T-helper 1 cell treated with Interleukin-12 subunit alpha and Interleukin-12 subunit beta and Interleukin-4 antibody, amounts not matched to agents 30 μg/mL and 1 μg/mL, for 36 hours (primary cell): ENCODE results near the gene RPTOR.

ENCODE experiments used
- H3K27ac Mint-ChIP-seq: one replicate; pipeline ENCODE4 v1.8.0; 2021; ENCODE audit warnings: mild to moderate bottlenecking, mixed read lengths
- H3K27me3 Mint-ChIP-seq: one replicate; pipeline ENCODE4 v1.8.0; 2021; ENCODE audit warnings: low read depth, mixed read lengths
- H3K36me3 Mint-ChIP-seq: one replicate; pipeline ENCODE4 v1.8.0; 2021; ENCODE audit warnings: low read depth, mixed read lengths
- H3K4me1 Mint-ChIP-seq: one replicate; pipeline ENCODE4 v1.8.0; 2021; ENCODE audit warnings: low read depth, mixed read lengths
- H3K4me3 Mint-ChIP-seq: one replicate; pipeline ENCODE4 v1.8.0; 2021; ENCODE audit warnings: mild to moderate bottlenecking, moderate library complexity, mixed read lengths
- H3K9me3 Mint-ChIP-seq: one replicate; pipeline ENCODE4 v1.8.0; 2021; ENCODE audit warnings: mixed read lengths

Gene RPTOR

GRCh38 chr17:80673152-80673920 is 128.7 kb downstream of the RPTOR start:
- peak overlapping the region; percentile 91 for H3K27ac Mint-ChIP-seq
- no peaks in the 10 kb centered on the region for H3K27me3 Mint-ChIP-seq
- H3K9me3 Mint-ChIP-seq = no peaks in the 10 kb centered on the region
- H3K4me3 Mint-ChIP-seq = peak overlapping the region; percentile 77
- peaks cover 37% of the 10 kb centered on the region for H3K36me3 Mint-ChIP-seq
- H3K4me1 Mint-ChIP-seq = peaks cover 73% of the 10 kb centered on the region

- H3K4me1 Mint-ChIP-seq = peaks cover 74% of the 10 kb centered on the region
- H3K27me3 Mint-ChIP-seq = no peaks in the 10 kb centered on the region
- no peak overlapping the region for H3K4me3 Mint-ChIP-seq
- H3K27ac Mint-ChIP-seq = peak overlapping the region; percentile 74
- no peaks in the 10 kb centered on the region for H3K9me3 Mint-ChIP-seq
- peaks cover 27% of the 10 kb centered on the region for H3K36me3 Mint-ChIP-seq
These were observed 130.9 kb downstream of the RPTOR start for GRCh38 chr17:80675438-80676095.

- Mint-ChIP-seq H3K27ac (peak overlapping the region; percentile 74), H3K4me3 (no peak overlapping the region), H3K36me3 (peaks cover 22% of the 10 kb centered on the region)
These were observed 131.4 kb downstream of the RPTOR start for GRCh38 chr17:80676096-80676466.

GRCh38 chr17:80676564-80676963 is 131.9 kb downstream of the RPTOR start:
- H3K27me3 Mint-ChIP-seq = no peaks in the 10 kb centered on the region
- H3K4me3 Mint-ChIP-seq = no peak overlapping the region
- no peak overlapping the region for H3K27ac Mint-ChIP-seq
- no peaks in the 10 kb centered on the region for H3K9me3 Mint-ChIP-seq
- peaks cover 18% of the 10 kb centered on the region for H3K36me3 Mint-ChIP-seq
- H3K4me1 Mint-ChIP-seq = peaks cover 64% of the 10 kb centered on the region

More at GRCh38 chr17:80676096-80676466, 131.4 kb downstream of the RPTOR start:
- Mint-ChIP-seq H3K4me1 (peaks cover 68% of the 10 kb centered on the region), H3K9me3 (no peaks in the 10 kb centered on the region), H3K27me3 (no peaks in the 10 kb centered on the region)

GRCh38 chr17:80677214-80677756 is 132.6 kb downstream of the RPTOR start:
- H3K9me3 Mint-ChIP-seq = no peaks in the 10 kb centered on the region
- H3K4me1 Mint-ChIP-seq = peaks cover 62% of the 10 kb centered on the region
- H3K27ac Mint-ChIP-seq = peak overlapping the region; percentile 95
- no peaks in the 10 kb centered on the region for H3K27me3 Mint-ChIP-seq
- H3K36me3 Mint-ChIP-seq = peaks cover 20% of the 10 kb centered on the region
- peak overlapping the region; percentile 51 for H3K4me3 Mint-ChIP-seq

GRCh38 chr17:80679816-80680215 is 135.2 kb downstream of the RPTOR start:
- peak overlapping the region; percentile 67 for H3K4me3 Mint-ChIP-seq
- H3K27ac Mint-ChIP-seq = peak overlapping the region; percentile 95
- peaks cover 21% of the 10 kb centered on the region for H3K36me3 Mint-ChIP-seq
- peaks cover 51% of the 10 kb centered on the region for H3K4me1 Mint-ChIP-seq
- H3K27me3 Mint-ChIP-seq = no peaks in the 10 kb centered on the region
- no peaks in the 10 kb centered on the region for H3K9me3 Mint-ChIP-seq

GRCh38 chr17:80681215-80681614 is 136.6 kb downstream of the RPTOR start:
- H3K4me3 Mint-ChIP-seq = no peak overlapping the region
- peaks cover 47% of the 10 kb centered on the region for H3K4me1 Mint-ChIP-seq
- no peaks in the 10 kb centered on the region for H3K9me3 Mint-ChIP-seq
- no peaks in the 10 kb centered on the region for H3K27me3 Mint-ChIP-seq
- H3K36me3 Mint-ChIP-seq = peaks cover 25% of the 10 kb centered on the region
- H3K27ac Mint-ChIP-seq = no peak overlapping the region

GRCh38 chr17:80682372-80682771 is 137.7 kb downstream of the RPTOR start:
- Mint-ChIP-seq H3K4me1 (peaks cover 41% of the 10 kb centered on the region), H3K36me3 (peaks cover 30% of the 10 kb centered on the region), H3K4me3 (no peak overlapping the region), H3K9me3 (no peaks in the 10 kb centered on the region), H3K27me3 (no peaks in the 10 kb centered on the region), H3K27ac (peak overlapping the region; percentile 45)

GRCh38 chr17:80683625-80684104 is 139.0 kb downstream of the RPTOR start:
- Mint-ChIP-seq H3K27ac (no peak overlapping the region), H3K9me3 (no peaks in the 10 kb centered on the region)

GRCh38 chr17:80687839-80688238 is 143.2 kb downstream of the RPTOR start:
- no peaks in the 10 kb centered on the region for H3K9me3 Mint-ChIP-seq
- H3K4me3 Mint-ChIP-seq = no peak overlapping the region
- H3K36me3 Mint-ChIP-seq = peaks cover 23% of the 10 kb centered on the region
- H3K27me3 Mint-ChIP-seq = no peaks in the 10 kb centered on the region
- peaks cover 27% of the 10 kb centered on the region for H3K4me1 Mint-ChIP-seq
- H3K27ac Mint-ChIP-seq = no peak overlapping the region

More at GRCh38 chr17:80683625-80684104, 139.0 kb downstream of the RPTOR start:
- Mint-ChIP-seq H3K27me3 (no peaks in the 10 kb centered on the region), H3K4me1 (peaks cover 31% of the 10 kb centered on the region), H3K4me3 (no peak overlapping the region), H3K36me3 (peaks cover 25% of the 10 kb centered on the region)

GRCh38 chr17:80689129-80689619 is 144.5 kb downstream of the RPTOR start:
- Mint-ChIP-seq H3K4me1 (peaks cover 29% of the 10 kb centered on the region), H3K9me3 (no peaks in the 10 kb centered on the region), H3K27me3 (no peaks in the 10 kb centered on the region)

GRCh38 chr17:80691784-80692183 is 147.1 kb downstream of the RPTOR start:
- H3K27me3 Mint-ChIP-seq = no peaks in the 10 kb centered on the region
- H3K27ac Mint-ChIP-seq = no peak overlapping the region
- peaks cover 45% of the 10 kb centered on the region for H3K4me1 Mint-ChIP-seq
- H3K4me3 Mint-ChIP-seq = no peak overlapping the region
- no peaks in the 10 kb centered on the region for H3K9me3 Mint-ChIP-seq
- peaks cover 13% of the 10 kb centered on the region for H3K36me3 Mint-ChIP-seq

More at GRCh38 chr17:80689129-80689619, 144.5 kb downstream of the RPTOR start:
- H3K36me3 Mint-ChIP-seq = peaks cover 18% of the 10 kb centered on the region
- no peak overlapping the region for H3K4me3 Mint-ChIP-seq
- H3K27ac Mint-ChIP-seq = no peak overlapping the region

- Mint-ChIP-seq H3K27ac (no peak overlapping the region), H3K36me3 (peaks cover 14% of the 10 kb centered on the region), H3K9me3 (no peaks in the 10 kb centered on the region), H3K27me3 (no peaks in the 10 kb centered on the region), H3K4me3 (no peak overlapping the region), H3K4me1 (peaks cover 49% of the 10 kb centered on the region)
These were observed 148.4 kb downstream of the RPTOR start for GRCh38 chr17:80692931-80693467.

GRCh38 chr17:80693511-80693910 is 148.9 kb downstream of the RPTOR start:
- Mint-ChIP-seq H3K27ac (no peak overlapping the region), H3K4me3 (no peak overlapping the region), H3K27me3 (no peaks in the 10 kb centered on the region), H3K36me3 (peaks cover 14% of the 10 kb centered on the region), H3K4me1 (peaks cover 47% of the 10 kb centered on the region), H3K9me3 (no peaks in the 10 kb centered on the region)
